IMR-90 (cell line): Measurements from ENCODE around the gene XPA. TPM values are rescaled to one million over a fixed set of nuclear protein-coding genes. Genes with fewer than 3 reads are reported as not detected.

Source experiments
- ATAC-seq: fragments of 200-7000 bp; cut with Tn5 transposase; 2 replicates; pipeline ENCODE4 v1.9.1; 2020; ENCODE audit warnings: low read depth, mild to moderate bottlenecking, moderate library complexity
- BruUV-seq: library from RNA; stranded (reverse); fragments of 400-500 nt; replicated peaks from 2 replicates; lab custom pipeline; 2021; lab: Mats Ljungman, UMichigan
- CTCF ChIA-PET: fragments of 300-600 bp; formaldehyde crosslinking; extraction: SDS; loops from one replicate; lab custom pipeline; 2021; ENCODE audit warnings: antibody characterized with exemption; lab: Yijun Ruan, JAX
- POLR2A ChIA-PET: fragments of 300-600 bp; sonication (Branson Sonifier 250); formaldehyde crosslinking; loops from one replicate; lab custom pipeline; 2022; ENCODE audit warnings: antibody characterized with exemption; ENCODE audit not compliant: unreplicated experiment; lab: Charles Lee
- DNase-seq: peaks from one replicate; pipeline ENCODE4 v3.0.0; 2013
- H2AFZ ChIP-seq: replicated peaks from 2 replicates; pipeline ENCODE3; 2013; ENCODE audit warnings: low read length, mild to moderate bottlenecking; ENCODE audit not compliant: poor library complexity
- H2AK5ac ChIP-seq: 2 replicates; pipeline ENCODE4 v1.6.1; 2013; ENCODE audit warnings: low read depth, low read length, inconsistent platforms
- H2AK9ac ChIP-seq: replicated peaks from 2 replicates; pipeline ENCODE3; 2013; ENCODE audit warnings: mild to moderate bottlenecking, low read depth, low read length, moderate library complexity; ENCODE audit not compliant: poor library complexity
- H2BK120ac ChIP-seq: 2 replicates; pipeline ENCODE4 v1.6.1; 2013; ENCODE audit warnings: low read depth, low read length, inconsistent platforms
- H2BK15ac ChIP-seq: 3 replicates; pipeline ENCODE4 v1.6.1; 2013; ENCODE audit warnings: low read depth, low read length, inconsistent platforms
- H2BK20ac ChIP-seq: 2 replicates; pipeline ENCODE4 v1.6.1; 2013; ENCODE audit warnings: low read depth, mild to moderate bottlenecking, inconsistent platforms, low read length, moderate library complexity
- H2BK5ac ChIP-seq: 2 replicates; pipeline ENCODE4 v1.6.1; 2013; ENCODE audit warnings: mild to moderate bottlenecking, low read depth, low read length, inconsistent platforms; ENCODE audit not compliant: poor library complexity, severe bottlenecking
- H3K14ac ChIP-seq: replicated peaks from 2 replicates; pipeline ENCODE4 v1.6.1; 2013; ENCODE audit warnings: low read depth, low read length, inconsistent platforms
- H3K18ac ChIP-seq: 2 replicates; pipeline ENCODE4 v1.6.1; 2013; ENCODE audit warnings: low read depth, low read length, control low read depth
- H3K23ac ChIP-seq: 2 replicates; pipeline ENCODE4 v1.6.1; 2013; ENCODE audit warnings: low read depth, low read length, inconsistent platforms
- H3K27ac ChIP-seq: 2 replicates; pipeline ENCODE4 v1.5.1; 2013; ENCODE audit warnings: mild to moderate bottlenecking, control low read depth, low read length; ENCODE audit not compliant: insufficient read depth
- H3K27me3 ChIP-seq: 2 replicates; pipeline ENCODE4 v1.6.1; 2013; ENCODE audit warnings: low read length; ENCODE audit not compliant: control insufficient read depth, insufficient read depth
- H3K36me3 ChIP-seq: 2 replicates; pipeline ENCODE4 v1.6.1; 2013; ENCODE audit warnings: low read length, mixed read lengths; ENCODE audit not compliant: control insufficient read depth, insufficient read depth
- H3K4ac ChIP-seq: 2 replicates; pipeline ENCODE4 v1.6.1; 2013; ENCODE audit warnings: low read depth, low read length, inconsistent platforms
- H3K4me1 ChIP-seq: 2 replicates; pipeline ENCODE4 v1.6.1; 2013; ENCODE audit warnings: low read length, mixed read lengths; ENCODE audit not compliant: control insufficient read depth, insufficient read depth
- H3K4me2 ChIP-seq: 2 replicates; pipeline ENCODE4 v1.6.1; 2013; ENCODE audit warnings: low read depth, mild to moderate bottlenecking, control low read depth, low read length, moderate library complexity
- H3K4me3 ChIP-seq: 2 replicates; pipeline ENCODE4 v1.5.1; 2013; ENCODE audit warnings: low read depth, mild to moderate bottlenecking, control low read depth, low read length, moderate library complexity; ENCODE audit not compliant: insufficient read depth
- H3K56ac ChIP-seq: 2 replicates; pipeline ENCODE4 v1.6.1; 2013; ENCODE audit warnings: low read length, inconsistent platforms; ENCODE audit not compliant: insufficient read depth; ENCODE audit errors: extremely low read depth
- H3K79me1 ChIP-seq, 2 experiments: 2 replicates each; pipeline ENCODE4 v1.6.1; 2013; ENCODE audit warnings: low read length in 2 of 2, inconsistent platforms in 1 of 2, low read depth in 1 of 2
- H3K9ac ChIP-seq: 2 replicates; pipeline ENCODE4 v1.6.1; 2013; ENCODE audit warnings: low read depth, low read length, control low read depth
- H3K9me1 ChIP-seq: 2 replicates; pipeline ENCODE4 v1.6.1; 2013; ENCODE audit warnings: low read length, inconsistent platforms; ENCODE audit not compliant: insufficient read depth
- H3K9me3 ChIP-seq: 2 replicates; pipeline ENCODE4 v1.6.1; 2013; ENCODE audit warnings: low read length; ENCODE audit not compliant: control insufficient read depth, insufficient read depth
- H4K20me1 ChIP-seq: 2 replicates; pipeline ENCODE4 v1.6.1; 2013; ENCODE audit warnings: low read length, inconsistent platforms; ENCODE audit not compliant: insufficient read depth
- H4K5ac ChIP-seq: 2 replicates; pipeline ENCODE4 v1.6.1; 2013; ENCODE audit warnings: mild to moderate bottlenecking, low read depth, low read length, control low read depth
- H4K8ac ChIP-seq, 2 experiments: 2 replicates each; pipeline ENCODE4 v1.6.1; 2013; ENCODE audit warnings: low read depth in 2 of 2, low read length in 2 of 2, control low read depth in 1 of 2, inconsistent platforms in 1 of 2
- H4K91ac ChIP-seq: 2 replicates; pipeline ENCODE4 v1.6.1; 2013; ENCODE audit warnings: low read depth, low read length, inconsistent platforms; ENCODE audit not compliant: insufficient read depth
- CHD1 ChIP-seq: IDR thresholded peaks from 2 replicates; pipeline ENCODE4 v1.6.1; 2012; ENCODE audit warnings: low read depth, low read length, improper control_type of control experiment
- FOS ChIP-seq: fragments of 150-350 bp; IDR thresholded peaks from 2 replicates; pipeline ENCODE4 v1.6.1; 2016; ENCODE audit warnings: low read depth, low read length
- MAFK ChIP-seq: IDR thresholded peaks from 2 replicates; pipeline ENCODE4 v1.6.1; 2012; ENCODE audit warnings: low read depth, low read length, improper control_type of control experiment
- RAD21 ChIP-seq: IDR thresholded peaks from 2 replicates; pipeline ENCODE4 v1.6.1; 2012; ENCODE audit warnings: low read length, improper control_type of control experiment
- RCOR1 ChIP-seq: IDR thresholded peaks from 2 replicates; pipeline ENCODE4 v1.6.1; 2012; ENCODE audit warnings: mild to moderate bottlenecking, low read length, improper control_type of control experiment; ENCODE audit not compliant: insufficient replicate concordance
- RFX5 ChIP-seq: IDR thresholded peaks from 2 replicates; pipeline ENCODE4 v1.8.0; 2012; ENCODE audit warnings: low read depth, mild to moderate bottlenecking, low read length, moderate library complexity
- SMC3 ChIP-seq: fragments of 150-350 bp; IDR thresholded peaks from 2 replicates; pipeline ENCODE4 v1.6.1; 2016; ENCODE audit warnings: low read depth, mild to moderate bottlenecking, antibody characterized with exemption, low read length, moderate library complexity
- WGBS, 2 experiments: methylation state at CpG; one replicate each; pipeline versions ENCODE4 v1.1.5 to v1.1.7; 2013; ENCODE audit warnings: missing lambda C conversion rate in 2 of 2; ENCODE audit not compliant: insufficient read length in 1 of 2; ENCODE audit errors: extremely low coverage in 2 of 2; 5-methylcytosine and 5-hydroxymethylcytosine counted together
- dilution Hi-C: fragments of 300-500 bp; cut with HindIII; formaldehyde crosslinking; loops from one replicate; pipeline ENCODE4 v1.14.3; 2018; ENCODE audit warnings: low sequenced_read_pairs; ENCODE audit not compliant: unreplicated experiment
- in situ Hi-C: fragments of 300-500 bp; cut with MboI; formaldehyde crosslinking; loops from 3 replicates; pipeline ENCODE4 v1.14.3; 2019; ENCODE audit warnings: low sequenced_read_pairs, inconsistent platforms, mixed read lengths
- intact Hi-C: fragments of 100-400 bp; cut with micrococcal nuclease; formaldehyde crosslinking; loops from 2 replicates; pipeline ENCODE4 v1.10.0; 2022
- polyA plus RNA-seq, 3 experiments: library from polyadenylated mRNA; depleted of rRNA; stranded (reverse); fragments of >200 nt; gene quantifications; 2 replicates each; pipeline ENCODE4 v1.2.3, GENCODE V29; 2012; ENCODE audit warnings: low replicate concordance in 1 of 3
- total RNA-seq: library from RNA; depleted of rRNA; stranded (reverse); fragments of >200 nt; gene quantifications from 2 replicates; pipeline ENCODE4 v1.2.3, GENCODE V29; 2012
- TF ChIP-seq, protein P1 (sequence below): fragments of 150-350 bp; IDR thresholded peaks from 2 replicates; pipeline ENCODE4 v1.6.1; 2017; ENCODE audit warnings: mild to moderate bottlenecking, antibody characterized with exemption, low read length, low read depth

XPA gene
- total and polyA plus RNA-seq, 2 of the 4 experiments (the other 2 are of a cell fraction): 1.4 to 2.2 TPM

DNA sequence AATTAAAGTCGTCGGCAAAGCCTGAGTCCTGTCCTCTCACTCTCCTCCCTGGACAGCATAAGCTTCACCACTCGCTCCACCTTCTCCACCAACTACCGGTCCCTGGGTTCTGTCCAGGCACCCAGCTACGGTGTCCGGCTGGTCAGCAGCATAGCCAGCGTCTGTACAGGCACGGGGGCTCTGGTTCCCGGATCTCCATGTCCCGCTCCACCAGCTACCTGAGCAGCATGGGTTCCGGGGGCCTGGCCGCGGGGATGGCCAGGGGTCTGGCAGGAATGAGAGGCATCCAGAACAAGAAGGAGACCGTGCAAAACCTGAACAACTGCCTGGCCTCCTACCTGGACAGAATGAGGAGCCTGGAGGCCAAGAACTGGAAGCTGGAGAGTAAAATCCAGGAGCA is 1.7 kb upstream of the XPA start:
- 91% methylated on average over 11 of the region's 14 CpGs; no CpG with 5 or more reads in 1 of the 2 experiments for WGBS, 2 experiments
- no peaks in the 10 kb centered on the region; the same call in 1 of the 2 replicates for H3K27me3 ChIP-seq
- H2AK9ac ChIP-seq: no peak overlapping the region
- H2BK20ac ChIP-seq: no peak overlapping the region
- CTCF ChIA-PET: no interaction called here
- no peak for ATAC-seq
- H3K9me3 ChIP-seq: no peaks in the 10 kb centered on the region
- H3K18ac ChIP-seq: no peak overlapping the region
- H3K9ac ChIP-seq: no peak overlapping the region
- no peak overlapping the region for H3K4me2 ChIP-seq
- no peak overlapping the region for H2BK120ac ChIP-seq
- TF ChIP-seq RAD21 (no peak), CHD1 (no peak), MAFK (no peak), FOS (no peak), RFX5 (no peak), SMC3 (no peak), RCOR1 (no peak)
- TF ChIP-seq, protein P1, sequence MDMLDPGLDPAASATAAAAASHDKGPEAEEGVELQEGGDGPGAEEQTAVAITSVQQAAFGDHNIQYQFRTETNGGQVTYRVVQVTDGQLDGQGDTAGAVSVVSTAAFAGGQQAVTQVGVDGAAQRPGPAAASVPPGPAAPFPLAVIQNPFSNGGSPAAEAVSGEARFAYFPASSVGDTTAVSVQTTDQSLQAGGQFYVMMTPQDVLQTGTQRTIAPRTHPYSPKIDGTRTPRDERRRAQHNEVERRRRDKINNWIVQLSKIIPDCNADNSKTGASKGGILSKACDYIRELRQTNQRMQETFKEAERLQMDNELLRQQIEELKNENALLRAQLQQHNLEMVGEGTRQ: no peak
- H2AFZ ChIP-seq: no peak overlapping the region
- no peak overlapping the region for H2BK15ac ChIP-seq
- no peak overlapping the region for H3K27ac ChIP-seq
- no peak overlapping the region for H3K56ac ChIP-seq
- no peak overlapping the region for H2AK5ac ChIP-seq
- H4K91ac ChIP-seq: no peak overlapping the region
- H4K5ac ChIP-seq: no peak overlapping the region
- 0 out of 2 replicates have a peak, but pooled peaks cover 3% of the 10 kb centered on the region for H4K20me1 ChIP-seq
- no peak overlapping the region for H3K23ac ChIP-seq
- H3K14ac ChIP-seq: no peak overlapping the region
- no peak overlapping the region for H4K8ac ChIP-seq
- H3K4me1 ChIP-seq: peaks cover 6% of the 10 kb centered on the region
- no peak overlapping the region for H2BK5ac ChIP-seq
- no peaks in the 10 kb centered on the region for H3K36me3 ChIP-seq
- no peak overlapping the region for H3K4me3 ChIP-seq
- in situ Hi-C loops (no loop called here), intact Hi-C loops (no loop called here), dilution Hi-C loops (no loop called here)
- H3K79me1 ChIP-seq: peaks cover 11 to 34% of the 10 kb centered on the region in 2 experiments; a peak in 3 of 4 replicates
- H3K9me1 ChIP-seq: peaks cover 6% of the 10 kb centered on the region; the same call in 1 of the 2 replicates
- POLR2A ChIA-PET: no interaction called here
- no TSS peak for BruUV-seq
- no peak for DNase-seq
- H3K4ac ChIP-seq: no peak overlapping the region
